Liver (tissue), 9 donors: ENCODE results near the gene ZNF878. TPM values are rescaled to one million over a fixed set of nuclear protein-coding genes. Genes with fewer than 3 reads are reported as not detected.
A peak's percentile ranks its signal among the peaks of the same experiment; 100 is the strongest.

Experiments used
- DNase-seq: peaks from one replicate; pipeline ENCODE4 v3.0.0-alpha.2; 2017; ENCODE audit warnings: low spot score
- H3K27ac ChIP-seq, 2 donors: one replicate each; pipeline ENCODE4 v1.7.0; 2013; ENCODE audit warnings: inconsistent platforms in 2 of 2, low read length in 2 of 2, control low read depth in 1 of 2, low read depth in 1 of 2, mild to moderate bottlenecking in 1 of 2
- H3K27me3 ChIP-seq, 4 donors: one replicate each; pipeline versions ENCODE4 v1.6.1 to v1.7.0; 2013; ENCODE audit warnings: low read length in 3 of 4, inconsistent platforms in 1 of 4, mild to moderate bottlenecking in 1 of 4, moderate library complexity in 1 of 4; ENCODE audit not compliant: control insufficient read depth in 4 of 4, insufficient read depth in 4 of 4
- H3K36me3 ChIP-seq, 4 donors: one replicate each; pipeline versions ENCODE4 v1.6.1 to v1.7.0; 2013; ENCODE audit warnings: low read length in 3 of 4, mild to moderate bottlenecking in 3 of 4, low read depth in 1 of 4, moderate library complexity in 1 of 4; ENCODE audit not compliant: control insufficient read depth in 4 of 4, insufficient read depth in 3 of 4
- H3K4me1 ChIP-seq, 4 donors: one replicate each; pipeline versions ENCODE4 v1.6.1 to v1.7.0; 2013; ENCODE audit warnings: low read length in 3 of 4, mild to moderate bottlenecking in 3 of 4, moderate library complexity in 1 of 4; ENCODE audit not compliant: control insufficient read depth in 4 of 4, insufficient read depth in 4 of 4
- H3K4me3 ChIP-seq, 3 donors: one replicate each; pipeline versions ENCODE4 v1.6.1 to v1.7.0; 2013; ENCODE audit warnings: low read length in 3 of 3, control low read depth in 1 of 3, low read depth in 1 of 3, mild to moderate bottlenecking in 1 of 3
- H3K9ac ChIP-seq, 2 donors: one replicate each; pipeline ENCODE4 v1.7.0; 2013; ENCODE audit warnings: low read length in 2 of 2, mild to moderate bottlenecking in 2 of 2, moderate library complexity in 2 of 2, control low read depth in 1 of 2, low read depth in 1 of 2
- H3K9me3 ChIP-seq, 4 donors: one replicate each; pipeline versions ENCODE4 v1.6.1 to v1.7.0; 2013; ENCODE audit warnings: low read length in 3 of 4; ENCODE audit not compliant: control insufficient read depth in 4 of 4
- EGR1 ChIP-seq, 2 donors: IDR thresholded peaks; 2 replicates each; pipeline ENCODE4 v1.6.1; 2016 to 2018; ENCODE audit warnings: antibody characterized with exemption in 2 of 2, low read depth in 2 of 2
- HNF4A ChIP-seq, 2 donors: conservative IDR thresholded peaks; 2 replicates each; pipeline ENCODE4 v1.6.1; 2016; ENCODE audit warnings: antibody characterized with exemption in 2 of 2, mild to moderate bottlenecking in 2 of 2
- NR2F2 ChIP-seq: IDR thresholded peaks from 2 replicates; pipeline ENCODE4 v1.6.1; 2016; ENCODE audit warnings: antibody characterized with exemption
- SP1 ChIP-seq: IDR thresholded peaks from 2 replicates; pipeline ENCODE4 v1.6.1; 2018; ENCODE audit warnings: antibody characterized with exemption, mild to moderate bottlenecking
- YY1 ChIP-seq: IDR thresholded peaks from 2 replicates; pipeline ENCODE4 v1.6.1; 2016; ENCODE audit warnings: antibody characterized with exemption, mild to moderate bottlenecking
- WGBS: extraction: QIAGEN DNeasy Blood & Tissue Kit; methylation state at CpG from one replicate; pipeline ENCODE4 v1.1.7; 2013; 5-methylcytosine and 5-hydroxymethylcytosine counted together
- polyA plus RNA-seq, 2 donors: library from polyadenylated mRNA; stranded (reverse) in 1 of 2; unstranded in 1 of 2; fragments of 200-250 nt in 1 of 2; fragments of >200 nt in 1 of 2; fragmentation: Nextera tagmentation in 1 of 2; extraction: Ambion mirVana in 1 of 2; gene quantifications; one replicate each; pipeline versions ENCODE4 v1.2.1 to v1.2.3, GENCODE V29; 2013 to 2015
- total RNA-seq, 2 donors: library from RNA; depleted of rRNA; stranded (reverse); fragments of >200 nt; gene quantifications; one replicate each; pipeline ENCODE4 v1.2.3, GENCODE V29; 2014
- TF ChIP-seq, protein P1 (sequence below): IDR thresholded peaks from 2 replicates; pipeline ENCODE4 v1.6.1; 2016; ENCODE audit warnings: antibody characterized with exemption
- TF ChIP-seq, protein P2 (sequence below): IDR thresholded peaks from 2 replicates; pipeline ENCODE4 v1.6.1; 2016; ENCODE audit warnings: antibody characterized with exemption
- TF ChIP-seq, protein P3 (sequence below): IDR thresholded peaks from 2 replicates; pipeline ENCODE4 v1.6.1; 2016; ENCODE audit warnings: antibody characterized with exemption, mild to moderate bottlenecking
- TF ChIP-seq, protein P4 (sequence below): IDR thresholded peaks from 2 replicates; pipeline ENCODE4 v1.6.1; 2016; ENCODE audit warnings: antibody characterized with exemption
- TF ChIP-seq, protein P5 (sequence below): fragments of 150-350 bp; IDR thresholded peaks from 2 replicates; pipeline ENCODE4 v1.5.1; 2017; ENCODE audit warnings: improper control_type of control experiment, low read depth, low read length; ENCODE audit not compliant: missing input control
- donor health status: healthy.
- donor health status: healthy.
- donor health status: healthy.
- donor health status: healthy.
- donor health status: healthy.

ZNF878 gene
- total and polyA plus RNA-seq, 4 donors = 0.25 to 0.33 TPM; not detected in 2

DNA sequence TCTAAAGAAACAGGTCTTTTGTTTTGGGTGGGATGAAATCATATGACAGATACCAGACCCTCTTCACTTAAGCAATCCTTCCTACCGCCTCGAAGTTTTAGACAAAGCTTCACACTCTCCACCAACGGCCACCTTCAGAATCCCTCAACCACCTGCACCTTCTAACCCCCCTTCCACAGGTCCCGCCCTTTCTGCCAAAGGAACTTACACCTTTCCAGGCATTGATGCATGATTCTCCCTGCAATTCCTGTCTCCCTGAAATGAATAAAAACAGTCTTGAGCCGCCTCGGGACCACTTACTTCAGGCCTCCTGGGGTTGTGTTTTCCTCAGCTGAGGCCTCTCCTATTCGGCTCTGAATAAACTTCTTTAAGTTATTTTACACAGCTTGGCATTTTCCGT, 18.1 kb downstream of the ZNF878 start:
- Histone ChIP-seq H3K4me3 (peak overlapping the region in 2 of 3 donors; percentile 13 to 83), H3K9ac (no peak overlapping the region), H3K27ac (no peak overlapping the region), H3K4me1 (peaks cover 2 to 6% (median 5%) of the 10 kb centered on the region in 4 donors), H3K36me3 (peaks cover 0 to 1% (median under 1%) of the 10 kb centered on the region in 4 donors), H3K27me3 (no peaks in the 10 kb centered on the region), H3K9me3 (no peaks in the 10 kb centered on the region)
- WGBS = 46% methylated on average over 8 of the region's 8 CpGs
- TF ChIP-seq EGR1 (IDR thresholded peaks at IDR 0.05; ENCODE audit: low read depth in 2 of 2) = no peak
- TF ChIP-seq NR2F2 = no peak
- TF ChIP-seq, protein P1, sequence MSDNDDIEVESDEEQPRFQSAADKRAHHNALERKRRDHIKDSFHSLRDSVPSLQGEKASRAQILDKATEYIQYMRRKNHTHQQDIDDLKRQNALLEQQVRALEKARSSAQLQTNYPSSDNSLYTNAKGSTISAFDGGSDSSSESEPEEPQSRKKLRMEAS = no peak
- no peak for TF ChIP-seq SP1
- TF ChIP-seq, protein P2, sequence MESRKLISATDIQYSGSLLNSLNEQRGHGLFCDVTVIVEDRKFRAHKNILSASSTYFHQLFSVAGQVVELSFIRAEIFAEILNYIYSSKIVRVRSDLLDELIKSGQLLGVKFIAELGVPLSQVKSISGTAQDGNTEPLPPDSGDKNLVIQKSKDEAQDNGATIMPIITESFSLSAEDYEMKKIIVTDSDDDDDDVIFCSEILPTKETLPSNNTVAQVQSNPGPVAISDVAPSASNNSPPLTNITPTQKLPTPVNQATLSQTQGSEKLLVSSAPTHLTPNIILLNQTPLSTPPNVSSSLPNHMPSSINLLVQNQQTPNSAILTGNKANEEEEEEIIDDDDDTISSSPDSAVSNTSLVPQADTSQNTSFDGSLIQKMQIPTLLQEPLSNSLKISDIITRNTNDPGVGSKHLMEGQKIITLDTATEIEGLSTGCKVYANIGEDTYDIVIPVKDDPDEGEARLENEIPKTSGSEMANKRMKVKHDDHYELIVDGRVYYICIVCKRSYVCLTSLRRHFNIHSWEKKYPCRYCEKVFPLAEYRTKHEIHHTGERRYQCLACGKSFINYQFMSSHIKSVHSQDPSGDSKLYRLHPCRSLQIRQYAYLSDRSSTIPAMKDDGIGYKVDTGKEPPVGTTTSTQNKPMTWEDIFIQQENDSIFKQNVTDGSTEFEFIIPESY = no peak
- TF ChIP-seq, protein P3, sequence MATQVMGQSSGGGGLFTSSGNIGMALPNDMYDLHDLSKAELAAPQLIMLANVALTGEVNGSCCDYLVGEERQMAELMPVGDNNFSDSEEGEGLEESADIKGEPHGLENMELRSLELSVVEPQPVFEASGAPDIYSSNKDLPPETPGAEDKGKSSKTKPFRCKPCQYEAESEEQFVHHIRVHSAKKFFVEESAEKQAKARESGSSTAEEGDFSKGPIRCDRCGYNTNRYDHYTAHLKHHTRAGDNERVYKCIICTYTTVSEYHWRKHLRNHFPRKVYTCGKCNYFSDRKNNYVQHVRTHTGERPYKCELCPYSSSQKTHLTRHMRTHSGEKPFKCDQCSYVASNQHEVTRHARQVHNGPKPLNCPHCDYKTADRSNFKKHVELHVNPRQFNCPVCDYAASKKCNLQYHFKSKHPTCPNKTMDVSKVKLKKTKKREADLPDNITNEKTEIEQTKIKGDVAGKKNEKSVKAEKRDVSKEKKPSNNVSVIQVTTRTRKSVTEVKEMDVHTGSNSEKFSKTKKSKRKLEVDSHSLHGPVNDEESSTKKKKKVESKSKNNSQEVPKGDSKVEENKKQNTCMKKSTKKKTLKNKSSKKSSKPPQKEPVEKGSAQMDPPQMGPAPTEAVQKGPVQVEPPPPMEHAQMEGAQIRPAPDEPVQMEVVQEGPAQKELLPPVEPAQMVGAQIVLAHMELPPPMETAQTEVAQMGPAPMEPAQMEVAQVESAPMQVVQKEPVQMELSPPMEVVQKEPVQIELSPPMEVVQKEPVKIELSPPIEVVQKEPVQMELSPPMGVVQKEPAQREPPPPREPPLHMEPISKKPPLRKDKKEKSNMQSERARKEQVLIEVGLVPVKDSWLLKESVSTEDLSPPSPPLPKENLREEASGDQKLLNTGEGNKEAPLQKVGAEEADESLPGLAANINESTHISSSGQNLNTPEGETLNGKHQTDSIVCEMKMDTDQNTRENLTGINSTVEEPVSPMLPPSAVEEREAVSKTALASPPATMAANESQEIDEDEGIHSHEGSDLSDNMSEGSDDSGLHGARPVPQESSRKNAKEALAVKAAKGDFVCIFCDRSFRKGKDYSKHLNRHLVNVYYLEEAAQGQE = no peak
- TF ChIP-seq, protein P4, sequence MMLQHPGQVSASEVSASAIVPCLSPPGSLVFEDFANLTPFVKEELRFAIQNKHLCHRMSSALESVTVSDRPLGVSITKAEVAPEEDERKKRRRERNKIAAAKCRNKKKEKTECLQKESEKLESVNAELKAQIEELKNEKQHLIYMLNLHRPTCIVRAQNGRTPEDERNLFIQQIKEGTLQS = no peak
- no peak for TF ChIP-seq YY1
- no peak for TF ChIP-seq HNF4A (conservative IDR thresholded peaks at IDR 0.05)
- TF ChIP-seq, protein P5, sequence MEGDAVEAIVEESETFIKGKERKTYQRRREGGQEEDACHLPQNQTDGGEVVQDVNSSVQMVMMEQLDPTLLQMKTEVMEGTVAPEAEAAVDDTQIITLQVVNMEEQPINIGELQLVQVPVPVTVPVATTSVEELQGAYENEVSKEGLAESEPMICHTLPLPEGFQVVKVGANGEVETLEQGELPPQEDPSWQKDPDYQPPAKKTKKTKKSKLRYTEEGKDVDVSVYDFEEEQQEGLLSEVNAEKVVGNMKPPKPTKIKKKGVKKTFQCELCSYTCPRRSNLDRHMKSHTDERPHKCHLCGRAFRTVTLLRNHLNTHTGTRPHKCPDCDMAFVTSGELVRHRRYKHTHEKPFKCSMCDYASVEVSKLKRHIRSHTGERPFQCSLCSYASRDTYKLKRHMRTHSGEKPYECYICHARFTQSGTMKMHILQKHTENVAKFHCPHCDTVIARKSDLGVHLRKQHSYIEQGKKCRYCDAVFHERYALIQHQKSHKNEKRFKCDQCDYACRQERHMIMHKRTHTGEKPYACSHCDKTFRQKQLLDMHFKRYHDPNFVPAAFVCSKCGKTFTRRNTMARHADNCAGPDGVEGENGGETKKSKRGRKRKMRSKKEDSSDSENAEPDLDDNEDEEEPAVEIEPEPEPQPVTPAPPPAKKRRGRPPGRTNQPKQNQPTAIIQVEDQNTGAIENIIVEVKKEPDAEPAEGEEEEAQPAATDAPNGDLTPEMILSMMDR = no peak
- DNase-seq = no peak

DNA sequence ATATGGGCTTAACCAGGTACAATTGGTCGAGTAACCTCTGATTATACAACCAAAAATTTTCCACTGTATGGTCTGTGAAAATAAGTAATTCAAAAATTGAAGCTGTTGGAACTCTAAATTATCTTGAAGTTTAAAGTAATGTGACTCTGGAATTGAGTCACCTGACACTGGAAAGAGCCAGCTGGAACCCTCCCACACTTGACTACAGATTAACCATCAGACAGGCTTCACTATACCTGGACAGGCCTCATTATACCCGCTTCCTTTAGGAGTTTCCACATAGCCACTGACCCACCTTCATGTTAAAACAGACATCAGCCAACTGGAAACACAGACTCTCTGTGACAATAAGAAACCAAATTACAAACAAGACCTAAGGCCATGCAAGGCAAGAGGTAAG, 18.6 kb downstream of the ZNF878 start:
- TF ChIP-seq, protein P1 = no peak
- Histone ChIP-seq H3K36me3 (peaks cover 0 to 4% (median under 1%) of the 10 kb centered on the region in 4 donors), H3K27ac (no peak overlapping the region), H3K4me3 (peak overlapping the region in 1 of 3 donors; percentile 13), H3K9ac (no peak overlapping the region), H3K4me1 (peaks cover 2 to 6% (median 5%) of the 10 kb centered on the region in 4 donors), H3K27me3 (no peaks in the 10 kb centered on the region), H3K9me3 (no peaks in the 10 kb centered on the region)
- DNase-seq = no peak
- 79% methylated on average over 2 of the region's 2 CpGs for WGBS
